NCI-H2107 (cell line): ENCODE results near the gene NIPAL1.

Experiments
- DNase-seq: peaks from one replicate; lab custom pipeline; 2025; lab: John Stamatoyannopoulos, UW

NIPAL1 gene

GRCh38 chr4:48027653-48028052 is 11.1 kb downstream of the NIPAL1 start:
- no peak for DNase-seq

DNA sequence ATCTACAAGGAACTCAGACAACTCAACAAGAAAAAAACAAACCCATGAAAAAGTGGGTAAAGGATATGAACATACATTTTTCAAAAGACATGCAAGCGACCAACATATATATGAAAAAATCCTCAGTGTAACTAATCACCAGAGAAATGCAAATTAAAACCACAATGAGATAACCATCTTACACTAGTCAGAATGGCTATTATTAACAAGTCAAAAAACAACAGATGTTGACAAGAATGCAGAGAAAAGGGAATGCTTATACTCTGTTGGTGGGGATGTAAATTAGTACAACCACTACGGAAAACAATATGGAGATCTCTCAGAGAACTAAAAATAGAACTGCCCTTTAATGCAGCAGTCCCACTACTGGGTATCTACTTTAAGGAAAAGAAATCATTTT is 12.1 kb downstream of the NIPAL1 start:
- DNase-seq, result no peak

DNA sequence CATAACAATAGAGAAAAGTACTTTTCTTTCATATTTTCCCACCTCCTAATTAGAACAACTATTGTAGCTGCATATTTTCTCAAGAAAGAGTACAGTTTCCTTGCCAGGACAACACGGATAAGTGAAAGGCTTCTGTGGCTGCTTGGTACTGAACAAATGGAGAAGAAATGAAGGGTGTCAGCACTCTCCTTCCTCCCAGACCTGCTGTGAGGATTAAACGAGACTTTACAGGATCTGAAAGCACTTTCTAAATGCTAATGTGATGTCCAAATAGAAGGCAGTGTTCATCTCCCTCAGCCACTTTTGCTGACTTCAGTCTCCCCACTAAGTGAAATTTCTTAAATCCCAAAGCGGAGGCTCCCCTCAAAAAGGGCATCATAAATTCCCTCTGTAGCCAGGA is 13.9 kb downstream of the NIPAL1 start:
- no peak for DNase-seq

- no peak for DNase-seq
Observed at GRCh38 chr4:48031802-48032525, 15.4 kb downstream of the NIPAL1 start.

- no peak for DNase-seq
Observed at GRCh38 chr4:48032721-48033120, 16.1 kb downstream of the NIPAL1 start.

- DNase-seq, result no peak
Observed at GRCh38 chr4:48033412-48033811, 16.8 kb downstream of the NIPAL1 start.

DNA sequence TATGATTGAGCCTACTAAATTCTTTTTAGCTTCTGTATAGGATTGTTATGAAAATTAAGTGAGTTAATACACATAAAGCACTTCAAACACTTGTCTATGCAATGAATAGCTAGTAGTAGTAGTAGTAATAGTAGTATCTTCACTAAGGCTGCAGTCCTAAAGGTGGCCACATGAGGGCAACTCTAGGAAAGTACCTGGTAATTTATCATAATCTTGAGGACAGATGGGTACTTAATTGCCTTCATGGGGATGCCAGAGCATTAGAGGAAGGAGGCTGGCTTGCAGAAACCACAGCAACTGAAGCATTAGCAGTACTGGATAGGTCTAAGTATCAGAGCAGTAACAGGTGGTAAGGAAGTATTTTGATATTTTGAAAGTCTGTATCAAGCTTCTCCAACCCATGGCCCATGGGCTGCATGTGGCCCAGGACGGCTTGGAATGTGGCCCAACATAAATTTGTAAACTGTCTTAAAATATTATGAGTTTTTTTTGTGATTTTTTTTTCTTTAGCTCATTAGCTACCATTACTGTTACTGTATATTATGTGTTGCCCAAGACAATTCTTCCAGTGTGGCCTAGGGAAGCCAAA is 17.3 kb downstream of the NIPAL1 start:
- DNase-seq, result no peak

DNA sequence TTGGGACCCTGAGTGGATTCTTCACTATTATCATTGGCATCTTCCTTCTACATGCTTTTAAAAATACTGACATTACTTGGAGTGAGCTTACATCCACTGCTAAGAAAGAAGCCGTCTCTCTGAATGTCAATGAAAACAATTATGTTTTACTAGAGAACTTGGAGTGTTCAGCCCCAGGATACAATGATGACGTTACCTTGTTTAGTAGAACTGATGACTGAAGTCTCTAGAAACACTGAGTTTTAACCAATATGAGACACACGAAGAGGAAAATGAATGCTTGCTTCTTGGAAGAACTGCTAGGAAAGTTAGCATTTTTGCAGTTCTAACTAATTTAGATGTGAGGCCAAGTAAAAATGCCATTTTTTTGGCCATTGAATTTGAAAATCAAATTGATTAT is 19.4 kb downstream of the NIPAL1 start:
- DNase-seq, result no peak

GRCh38 chr4:48037117-48037462 is 20.5 kb downstream of the NIPAL1 start:
- no peak for DNase-seq

GRCh38 chr4:48038666-48039065 is 22.1 kb downstream of the NIPAL1 start:
- no peak for DNase-seq

DNA sequence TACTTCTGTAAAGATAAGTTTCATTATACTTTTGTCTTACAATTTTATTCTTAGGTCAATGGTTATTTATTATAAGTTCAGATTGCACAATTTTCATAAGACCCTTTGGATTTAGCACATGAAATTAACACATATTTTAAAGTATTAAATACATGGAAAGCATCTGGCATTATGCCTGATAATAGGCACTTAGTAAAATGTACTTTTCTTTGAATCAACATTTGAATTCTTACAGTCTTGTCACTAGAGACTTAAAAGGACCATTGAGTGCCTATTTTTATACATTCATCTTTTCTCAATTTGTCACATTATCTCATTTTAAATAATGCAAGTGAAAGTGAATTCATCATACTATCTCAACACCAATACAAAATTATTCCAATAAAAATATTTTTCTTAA is 23.0 kb downstream of the NIPAL1 start:
- DNase-seq, result no peak

- DNase-seq, result no peak
Observed at GRCh38 chr4:48041535-48042137, 25.1 kb downstream of the NIPAL1 start.

DNA sequence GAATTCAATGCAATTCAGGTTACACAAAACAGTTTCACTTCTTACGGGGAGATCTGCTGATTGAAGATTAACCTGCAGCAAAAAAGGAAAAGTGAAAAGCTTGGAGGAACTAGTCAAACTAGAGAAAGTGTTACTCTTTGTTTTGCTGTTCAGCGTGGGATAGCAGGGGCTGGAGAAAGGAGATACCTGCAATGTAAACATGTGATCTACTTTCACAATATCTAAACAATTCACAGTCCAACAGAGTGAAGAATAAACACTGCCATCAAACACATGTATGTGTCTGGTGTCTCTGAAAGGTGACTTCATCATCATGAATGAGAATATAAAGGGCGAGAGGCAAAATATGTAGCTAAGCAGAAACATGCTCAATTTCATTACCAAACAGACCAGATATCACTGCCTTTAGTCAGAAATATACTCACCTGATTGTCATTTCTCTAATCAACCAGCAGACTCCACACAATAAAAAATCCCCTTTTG is 26.4 kb downstream of the NIPAL1 start:
- DNase-seq, result no peak

GRCh38 chr4:48043504-48043903 is 26.9 kb downstream of the NIPAL1 start:
- no peak for DNase-seq

DNA sequence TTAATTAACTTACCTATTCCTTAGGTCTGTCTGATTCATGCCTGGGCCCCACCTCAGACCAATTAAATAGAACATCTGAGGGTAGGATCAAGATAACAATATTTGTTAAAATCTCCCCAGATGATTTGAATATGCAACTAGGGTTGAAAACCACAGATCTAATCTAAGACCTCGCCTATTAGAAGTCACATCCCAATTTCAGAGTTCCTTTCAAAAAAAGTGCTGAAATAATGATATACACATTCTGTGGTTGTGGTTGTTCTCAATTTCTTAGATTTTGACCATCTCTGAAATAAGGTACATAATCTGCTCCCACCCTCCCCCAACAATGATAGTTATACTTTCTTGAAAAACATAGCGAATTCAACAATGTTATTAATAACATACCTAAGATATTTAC is 27.7 kb downstream of the NIPAL1 start:
- no peak for DNase-seq

DNA sequence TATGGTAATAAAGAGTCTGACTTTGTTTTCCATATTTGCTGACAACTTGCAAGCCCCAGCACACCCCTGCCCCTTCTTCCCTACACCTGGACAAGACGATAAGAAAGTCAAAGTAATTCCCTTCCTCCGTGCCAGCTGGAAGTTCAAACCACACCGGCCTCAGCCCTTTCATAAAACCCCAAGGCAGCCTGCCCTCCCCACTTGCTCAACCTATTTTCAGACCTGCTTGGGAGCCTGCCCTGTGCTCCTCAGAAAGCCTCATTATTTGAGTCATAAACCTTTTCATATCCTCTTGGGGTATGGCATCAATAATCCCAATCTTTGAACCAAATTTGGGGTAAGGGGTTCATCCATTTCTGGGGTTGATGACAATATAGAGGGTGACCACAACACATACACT is 29.5 kb downstream of the NIPAL1 start:
- no peak for DNase-seq

DNA sequence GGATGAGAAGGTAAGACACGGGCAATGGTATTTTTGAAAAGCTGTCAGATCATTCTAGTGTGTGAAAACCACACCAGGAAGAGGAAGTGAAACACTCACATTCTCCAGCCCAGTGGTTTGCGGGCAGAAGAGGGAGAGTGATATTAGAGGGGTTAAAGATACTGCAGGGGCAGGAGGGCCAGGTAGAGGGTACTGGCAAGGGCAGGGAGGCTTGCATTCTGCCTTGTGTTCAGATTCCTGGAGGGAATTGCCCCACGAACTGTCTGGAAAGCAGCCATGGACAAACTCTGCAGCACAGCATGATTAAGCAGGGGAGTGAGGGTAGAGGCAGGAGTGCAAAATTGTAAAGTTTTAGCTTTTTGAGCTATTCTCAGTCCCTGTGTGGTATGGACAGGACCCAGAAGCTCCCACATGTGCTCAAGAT is 30.9 kb downstream of the NIPAL1 start:
- no peak for DNase-seq

GRCh38 chr4:48047896-48048295 is 31.3 kb downstream of the NIPAL1 start:
- DNase-seq, result no peak

DNA sequence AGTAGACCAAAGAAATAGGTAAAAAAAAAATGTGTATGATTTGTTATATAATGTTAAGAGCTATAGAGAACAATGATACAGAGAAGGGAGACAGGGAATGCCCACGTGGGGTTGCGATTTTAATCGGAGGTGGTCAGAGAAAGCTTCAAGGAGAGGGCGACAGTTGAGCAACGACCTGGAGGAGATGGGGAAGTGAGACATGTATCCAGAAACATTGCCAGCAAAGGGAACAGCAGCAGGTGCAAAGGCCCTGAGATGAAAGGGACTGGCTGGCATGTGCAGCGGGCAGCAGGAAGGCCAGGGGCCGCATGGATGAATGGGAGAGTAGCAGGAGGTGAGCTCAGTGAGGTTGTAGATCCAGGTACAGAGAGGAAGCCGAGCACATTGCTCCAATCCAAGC is 32.9 kb downstream of the NIPAL1 start:
- DNase-seq, result no peak

DNA sequence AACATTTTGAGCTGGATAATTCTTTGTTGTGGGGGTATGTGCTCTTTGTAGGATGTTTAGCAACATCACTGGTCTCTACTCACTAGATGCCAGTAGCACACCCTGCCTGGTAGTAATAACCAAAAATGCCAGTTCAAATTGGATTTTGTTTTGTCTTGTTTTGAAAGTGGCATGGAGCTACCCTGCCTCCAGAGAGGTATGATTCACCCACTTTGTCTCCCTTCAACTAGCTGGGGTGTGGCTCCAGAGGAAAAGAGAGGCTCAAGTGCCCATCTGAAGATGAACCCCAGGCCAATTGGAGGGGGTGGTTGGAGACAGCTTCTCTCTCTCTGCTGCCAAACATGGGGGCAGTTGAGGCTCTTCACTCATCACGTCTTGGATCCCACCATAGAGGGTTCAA is 34.5 kb downstream of the NIPAL1 start:
- DNase-seq, result no peak

GRCh38 chr4:48058617-48059530 is 42.3 kb downstream of the NIPAL1 start:
- DNase-seq, result no peak

- DNase-seq, result no peak
Observed at GRCh38 chr4:48064349-48064748, 47.8 kb downstream of the NIPAL1 start.
